Activated CD4-positive, alpha-beta memory T cell treated with anti-CD3 and anti-CD28 coated beads, Interleukin-2, amount 10 ng/mL, durations not matched to agents 7 days and 5 days (primary cell): ENCODE results near the gene MACROD1. TPM values are rescaled to one million over a fixed set of nuclear protein-coding genes. Genes with fewer than 3 reads are reported as not detected.
"Not testable (repeated sequence)": the region's sequence is repeated elsewhere in the genome, so short reads cannot be mapped to it uniquely, and the experiment has no call there.

Experiments used
- CTCF ChIA-PET: fragments of 350-600 bp; sonication (Branson Sonifier 250); formaldehyde crosslinking; loops from one replicate; lab custom pipeline; 2021; ENCODE audit warnings: antibody characterized with exemption, inconsistent platforms; lab: Charles Lee
- POLR2A ChIA-PET: fragments of 350-600 bp; sonication (Branson Sonifier 250); formaldehyde crosslinking; loops from one replicate; lab custom pipeline; 2021; ENCODE audit warnings: antibody characterized with exemption; lab: Charles Lee
- DNase-seq: peaks from one replicate; pipeline ENCODE4 v3.0.0-alpha.2; 2020
- H3K27ac Mint-ChIP-seq: one replicate; pipeline ENCODE4 v1.8.0; 2021; ENCODE audit warnings: mild to moderate bottlenecking, mixed read lengths
- H3K27me3 Mint-ChIP-seq: one replicate; pipeline ENCODE4 v1.8.0; 2021; ENCODE audit warnings: mixed read lengths
- H3K36me3 Mint-ChIP-seq: one replicate; pipeline ENCODE4 v1.8.0; 2021; ENCODE audit warnings: low read depth, mixed read lengths
- H3K4me1 Mint-ChIP-seq: one replicate; pipeline ENCODE4 v1.8.0; 2021; ENCODE audit warnings: mixed read lengths
- H3K4me3 Mint-ChIP-seq: one replicate; pipeline ENCODE4 v1.8.0; 2021; ENCODE audit warnings: mild to moderate bottlenecking, mixed read lengths
- H3K9me3 Mint-ChIP-seq: one replicate; pipeline ENCODE4 v1.8.0; 2021; ENCODE audit warnings: mixed read lengths
- total RNA-seq, 2 experiments: library from RNA; stranded (reverse); gene quantifications; one replicate each; pipeline ENCODE4 v1.2.3, GENCODE V29; 2021

MACROD1 gene
- total RNA-seq, 2 experiments from 2014 or later: 8.8 to 9.1 TPM

GRCh38 chr11:63991558-63991957 is 174.4 kb downstream of the MACROD1 start:
- no peaks in the 10 kb centered on the region for H3K27me3 Mint-ChIP-seq
- H3K36me3 Mint-ChIP-seq: peaks cover 48% of the 10 kb centered on the region
- H3K4me3 Mint-ChIP-seq: no peak overlapping the region
- ChIA-PET CTCF (interaction anchor here (1.3 to 1.5 kb wide), 2 partner anchors 10 to 46 kb away, joined by 3 to 7 read pairs; no protein-coding TSS in a partner anchor), POLR2A (interaction anchor here (1.1 to 1.9 kb wide), 3 partner anchors 8 to 17 kb away, joined by 3 to 7 read pairs (median 6); partner anchors contain the start of gene COX8A)
- DNase-seq: no peak
- no peak overlapping the region for H3K27ac Mint-ChIP-seq
- peaks cover 36% of the 10 kb centered on the region for H3K4me1 Mint-ChIP-seq
- H3K9me3 Mint-ChIP-seq: no peaks in the 10 kb centered on the region

- H3K9me3 Mint-ChIP-seq: no peaks in the 10 kb centered on the region
- ChIA-PET POLR2A (interaction anchor here (0.7 kb wide), 1 partner anchor 13 kb away, joined by 3 read pairs; the partner anchor contains the start of gene COX8A), CTCF (interaction anchor here (1.8 kb wide), 1 partner anchor 13 kb away, joined by 5 read pairs; no protein-coding TSS in a partner anchor)
- peak overlapping the region; percentile 100 for H3K4me3 Mint-ChIP-seq
- peak overlapping the region; percentile 64 for H3K27ac Mint-ChIP-seq
- peaks cover 35% of the 10 kb centered on the region for H3K36me3 Mint-ChIP-seq
- H3K27me3 Mint-ChIP-seq: no peaks in the 10 kb centered on the region
- DNase-seq: no peak
- H3K4me1 Mint-ChIP-seq: peaks cover 42% of the 10 kb centered on the region
These were observed 178.9 kb downstream of the MACROD1 start for GRCh38 chr11:63986932-63987513.

- CTCF ChIA-PET: interaction anchor here (0.9 to 1.8 kb wide), 3 partner anchors 14 to 149 kb away, joined by 3 to 5 read pairs (median 4); no protein-coding TSS in a partner anchor
- POLR2A ChIA-PET: interaction anchor here (0.6 to 1.4 kb wide), 9 partner anchors 11 to 220 kb away, joined by 3 to 27 read pairs (median 5); partner anchors contain the start of genes COX8A, FERMT3, NAA40 and STIP1
- Mint-ChIP-seq H3K4me1 (peaks cover 37% of the 10 kb centered on the region), H3K27ac (peak within 1 kb of the TSS; percentile 93), H3K9me3 (no peaks in the 10 kb centered on the region), H3K36me3 (peaks cover 28% of the 10 kb centered on the region), H3K27me3 (no peaks in the 10 kb centered on the region), H3K4me3 (peak within 1 kb of the TSS; percentile 100)
- peak; percentile 91 for DNase-seq
These were observed 179.6 kb downstream of the MACROD1 start, which contains the start of gene OTUB1 for GRCh38 chr11:63986156-63986931. TSS of gene OTUB1 (plus strand) at chr11:63986438. CDS start at chr11:63986457, 19 bp downstream.

- peak; percentile 85 for DNase-seq
These were observed 180.1 kb downstream of the MACROD1 start for GRCh38 chr11:63985812-63986155.

GRCh38 chr11:63979426-63979825 is 186.5 kb downstream of the MACROD1 start:
- Mint-ChIP-seq H3K27me3 (no peaks in the 10 kb centered on the region), H3K4me1 (peaks cover 30% of the 10 kb centered on the region), H3K36me3 (peaks cover 28% of the 10 kb centered on the region), H3K9me3 (no peaks in the 10 kb centered on the region), H3K27ac (no peak overlapping the region), H3K4me3 (no peak overlapping the region)
- ChIA-PET CTCF (interaction anchor here (0.5 kb wide), 1 partner anchor 35 kb away, joined by 5 read pairs; no protein-coding TSS in a partner anchor), POLR2A (interaction anchor here (0.7 to 0.9 kb wide), 2 partner anchors 27 to 309 kb away, joined by 3 read pairs; no protein-coding TSS in a partner anchor)
- no peak for DNase-seq

More at GRCh38 chr11:63985812-63986155, 180.1 kb downstream of the MACROD1 start:
- POLR2A ChIA-PET: interaction anchor here (0.6 to 1.4 kb wide), 9 partner anchors 11 to 221 kb away, joined by 3 to 27 read pairs (median 5); partner anchors contain the start of genes COX8A, FERMT3, NAA40 and STIP1
- Mint-ChIP-seq H3K9me3 (no peaks in the 10 kb centered on the region), H3K36me3 (peaks cover 23% of the 10 kb centered on the region), H3K4me3 (peak overlapping the region; percentile 100), H3K27me3 (no peaks in the 10 kb centered on the region), H3K4me1 (peaks cover 34% of the 10 kb centered on the region), H3K27ac (peak overlapping the region; percentile 93)
- CTCF ChIA-PET: interaction anchor here (0.9 to 1.0 kb wide), 2 partner anchors 15 to 148 kb away, joined by 3 to 4 read pairs; no protein-coding TSS in a partner anchor

- Mint-ChIP-seq H3K27me3 (no peaks in the 10 kb centered on the region), H3K36me3 (peaks cover 30% of the 10 kb centered on the region), H3K27ac (no peak overlapping the region), H3K9me3 (no peaks in the 10 kb centered on the region), H3K4me1 (peaks cover 32% of the 10 kb centered on the region), H3K4me3 (peak overlapping the region; percentile 15)
- ChIA-PET CTCF (no interaction called here), POLR2A (interaction anchor here (0.7 to 0.9 kb wide), 3 partner anchors 26 to 308 kb away, joined by 3 to 4 read pairs (median 3); no protein-coding TSS in a partner anchor)
- no peak for DNase-seq
These were observed 187.2 kb downstream of the MACROD1 start for GRCh38 chr11:63978551-63979239.

- H3K4me1 Mint-ChIP-seq: peaks cover 38% of the 10 kb centered on the region
- peak; percentile 97 for DNase-seq
- CTCF ChIA-PET: interaction anchor here (0.6 to 1.8 kb wide), 4 partner anchors 26 to 173 kb away, joined by 3 to 6 read pairs (median 3); no protein-coding TSS in a partner anchor
- POLR2A ChIA-PET: interaction anchor here (0.6 to 2.4 kb wide), 16 partner anchors 10 to 297 kb away, joined by 3 to 27 read pairs (median 3); partner anchors contain the start of genes MARK2 and OTUB1
- peak within 1 kb of the TSS; percentile 98 for H3K27ac Mint-ChIP-seq
- H3K27me3 Mint-ChIP-seq: peaks cover under 1% of the 10 kb centered on the region
- peak within 1 kb of the TSS; percentile 100 for H3K4me3 Mint-ChIP-seq
- H3K9me3 Mint-ChIP-seq: peaks cover 3% of the 10 kb centered on the region
- H3K36me3 Mint-ChIP-seq: peaks cover 33% of the 10 kb centered on the region
These were observed 191.4 kb downstream of the MACROD1 start, which contains the start of gene COX8A for GRCh38 chr11:63974259-63975143. TSS of gene COX8A (plus strand) at chr11:63974620. CDS start at chr11:63974681, 61 bp downstream.

GRCh38 chr11:63973912-63974258 is 192.0 kb downstream of the MACROD1 start:
- not testable (repeated sequence) for DNase-seq, H3K27me3 Mint-ChIP-seq, H3K9me3 Mint-ChIP-seq
- CTCF ChIA-PET: interaction anchor here (1.0 to 1.8 kb wide), 3 partner anchors 26 to 174 kb away, joined by 3 to 6 read pairs (median 3); no protein-coding TSS in a partner anchor
- POLR2A ChIA-PET: interaction anchor here (0.6 to 2.4 kb wide), 12 partner anchors 10 to 231 kb away, joined by 3 to 27 read pairs (median 3); partner anchors contain the start of genes MARK2 and OTUB1
- peaks cover 31% of the 10 kb centered on the region for H3K36me3 Mint-ChIP-seq
- H3K4me3 Mint-ChIP-seq: peak overlapping the region; percentile 100
- peak overlapping the region; percentile 98 for H3K27ac Mint-ChIP-seq
- peaks cover 33% of the 10 kb centered on the region for H3K4me1 Mint-ChIP-seq

- Mint-ChIP-seq H3K9me3 (peaks cover 3% of the 10 kb centered on the region), H3K4me3 (no peak overlapping the region), H3K27me3 (peaks cover 2% of the 10 kb centered on the region), H3K4me1 (peaks cover 15% of the 10 kb centered on the region), H3K27ac (no peak overlapping the region), H3K36me3 (peaks cover 14% of the 10 kb centered on the region)
- ChIA-PET POLR2A (interaction anchor here (2.1 kb wide), 1 partner anchor 8 kb away, joined by 7 read pairs; no protein-coding TSS in a partner anchor), CTCF (interaction anchor here (0.6 kb wide), 1 partner anchor 25 kb away, joined by 3 read pairs; no protein-coding TSS in a partner anchor)
- no peak for DNase-seq
These were observed 195.0 kb downstream of the MACROD1 start for GRCh38 chr11:63970902-63971301.

- Mint-ChIP-seq H3K9me3 (peaks cover 3% of the 10 kb centered on the region), H3K27ac (no peak overlapping the region), H3K4me1 (peaks cover 11% of the 10 kb centered on the region), H3K27me3 (peaks cover 5% of the 10 kb centered on the region), H3K36me3 (peaks cover 5% of the 10 kb centered on the region), H3K4me3 (no peak overlapping the region)
- DNase-seq: no peak
- CTCF ChIA-PET: no interaction called here
- POLR2A ChIA-PET: no interaction called here
These were observed 196.5 kb downstream of the MACROD1 start for GRCh38 chr11:63969461-63969860.

GRCh38 chr11:63966444-63966843 is 199.5 kb downstream of the MACROD1 start:
- H3K4me3 Mint-ChIP-seq: no peak overlapping the region
- ChIA-PET CTCF (interaction anchor here (0.7 to 1.0 kb wide), 2 partner anchors 21 to 23 kb away, joined by 4 read pairs; no protein-coding TSS in a partner anchor), POLR2A (interaction anchor here (1.3 kb wide), 1 partner anchor 12 kb away, joined by 4 read pairs; no protein-coding TSS in a partner anchor)
- H3K27ac Mint-ChIP-seq: no peak overlapping the region
- no peak for DNase-seq
- peaks cover 9% of the 10 kb centered on the region for H3K4me1 Mint-ChIP-seq
- no peaks in the 10 kb centered on the region for H3K9me3 Mint-ChIP-seq
- H3K27me3 Mint-ChIP-seq: peaks cover 5% of the 10 kb centered on the region
- no peaks in the 10 kb centered on the region for H3K36me3 Mint-ChIP-seq
